Stimulated activated memory B cell treated with anti-CD40 and anti-IgM and Interleukin-4, amounts not matched to agents 10 μg/mL and 1 μg/mL and 100 μg/mL, for 72 hours (primary cell): ENCODE results near the gene KIR2DL3.
"Not testable (repeated sequence)": the region's sequence is repeated elsewhere in the genome, so short reads cannot be mapped to it uniquely, and the experiment has no call there.

Experiments
- ATAC-seq: fragments of 150-1000 bp; cut with Tn5 transposase; 2 replicates; pipeline ENCODE4 v1.10.0; 2021
- H3K27ac Mint-ChIP-seq: one replicate; pipeline ENCODE4 v1.8.0; 2022; ENCODE audit warnings: mild to moderate bottlenecking, mixed read lengths
- H3K27me3 Mint-ChIP-seq: one replicate; pipeline ENCODE4 v1.8.0; 2022; ENCODE audit warnings: mixed read lengths
- H3K36me3 Mint-ChIP-seq: one replicate; pipeline ENCODE4 v1.8.0; 2022; ENCODE audit warnings: mixed read lengths
- H3K4me1 Mint-ChIP-seq: one replicate; pipeline ENCODE4 v1.8.0; 2022; ENCODE audit warnings: mixed read lengths
- H3K4me3 Mint-ChIP-seq: one replicate; pipeline ENCODE4 v1.8.0; 2022; ENCODE audit warnings: mild to moderate bottlenecking, moderate library complexity, mixed read lengths
- H3K9me3 Mint-ChIP-seq: one replicate; pipeline ENCODE4 v1.8.0; 2022; ENCODE audit warnings: mixed read lengths

KIR2DL3 gene

GRCh38 chr19:54738306-54738705, at the start of gene KIR2DL3:
TSS of gene KIR2DL3 (plus strand) at chr19:54738513. CDS start at chr19:54738546, 33 bp downstream.
- not testable (repeated sequence) for ATAC-seq, H3K36me3 Mint-ChIP-seq, H3K27ac Mint-ChIP-seq, H3K4me3 Mint-ChIP-seq, H3K4me1 Mint-ChIP-seq, H3K9me3 Mint-ChIP-seq
- peaks cover 31% of the 10 kb centered on the region for H3K27me3 Mint-ChIP-seq

- Mint-ChIP-seq H3K27me3 (peaks cover 67% of the 10 kb centered on the region), H3K4me1 (no peaks in the 10 kb centered on the region), H3K9me3 (peaks cover 3% of the 10 kb centered on the region)
Observed at GRCh38 chr19:54691582-54692297, 46.6 kb upstream of the KIR2DL3 start.

GRCh38 chr19:54692298-54692615, 46.1 kb upstream of the KIR2DL3 start:
- no peak for ATAC-seq
- Mint-ChIP-seq H3K4me3 (no peak overlapping the region), H3K27me3 (peaks cover 63% of the 10 kb centered on the region), H3K36me3 (no peaks in the 10 kb centered on the region), H3K4me1 (no peaks in the 10 kb centered on the region), H3K9me3 (peaks cover 3% of the 10 kb centered on the region), H3K27ac (no peak overlapping the region)

More at GRCh38 chr19:54691582-54692297, 46.6 kb upstream of the KIR2DL3 start:
- ATAC-seq, result no peak
- no peaks in the 10 kb centered on the region for H3K36me3 Mint-ChIP-seq
- no peak overlapping the region for H3K4me3 Mint-ChIP-seq
- H3K27ac Mint-ChIP-seq, result no peak overlapping the region

GRCh38 chr19:54694648-54695047, 43.7 kb upstream of the KIR2DL3 start:
- Mint-ChIP-seq H3K27ac (no peak overlapping the region), H3K36me3 (no peaks in the 10 kb centered on the region), H3K9me3 (peaks cover 3% of the 10 kb centered on the region), H3K27me3 (peaks cover 72% of the 10 kb centered on the region), H3K4me1 (no peaks in the 10 kb centered on the region), H3K4me3 (no peak overlapping the region)
- ATAC-seq, result no peak

GRCh38 chr19:54696117-54696548, 42.2 kb upstream of the KIR2DL3 start:
- Mint-ChIP-seq H3K27me3 (peaks cover 75% of the 10 kb centered on the region), H3K9me3 (peaks cover 3% of the 10 kb centered on the region), H3K36me3 (no peaks in the 10 kb centered on the region), H3K4me3 (no peak overlapping the region), H3K4me1 (no peaks in the 10 kb centered on the region), H3K27ac (no peak overlapping the region)
- ATAC-seq, result no peak

- Mint-ChIP-seq H3K4me3 (no peak overlapping the region), H3K4me1 (no peaks in the 10 kb centered on the region), H3K27me3 (peaks cover 75% of the 10 kb centered on the region), H3K9me3 (peaks cover 3% of the 10 kb centered on the region), H3K36me3 (no peaks in the 10 kb centered on the region), H3K27ac (no peak overlapping the region)
- ATAC-seq, result no peak
Observed at GRCh38 chr19:54696766-54697165, 41.5 kb upstream of the KIR2DL3 start.

GRCh38 chr19:54697716-54698115, 40.6 kb upstream of the KIR2DL3 start:
- not testable (repeated sequence) for H3K36me3 Mint-ChIP-seq, H3K9me3 Mint-ChIP-seq, H3K4me3 Mint-ChIP-seq, H3K4me1 Mint-ChIP-seq, ATAC-seq, H3K27ac Mint-ChIP-seq
- H3K27me3 Mint-ChIP-seq, result peaks cover 68% of the 10 kb centered on the region

GRCh38 chr19:54704928-54705327, 33.4 kb upstream of the KIR2DL3 start:
- no peaks in the 10 kb centered on the region for H3K36me3 Mint-ChIP-seq
- no peaks in the 10 kb centered on the region for H3K9me3 Mint-ChIP-seq
- no peak overlapping the region for H3K27ac Mint-ChIP-seq
- no peak for ATAC-seq
- no peak overlapping the region for H3K4me3 Mint-ChIP-seq
- peaks cover 42% of the 10 kb centered on the region for H3K27me3 Mint-ChIP-seq
- H3K4me1 Mint-ChIP-seq, result no peaks in the 10 kb centered on the region

- H3K27ac Mint-ChIP-seq, result no peak overlapping the region
- H3K4me1 Mint-ChIP-seq, result peaks cover 9% of the 10 kb centered on the region
- ATAC-seq, result no peak
- H3K36me3 Mint-ChIP-seq, result no peaks in the 10 kb centered on the region
- H3K9me3 Mint-ChIP-seq, result no peaks in the 10 kb centered on the region
- no peak overlapping the region for H3K4me3 Mint-ChIP-seq
- peaks cover 29% of the 10 kb centered on the region for H3K27me3 Mint-ChIP-seq
Observed at GRCh38 chr19:54707962-54708361, 30.4 kb upstream of the KIR2DL3 start.

- H3K9me3 Mint-ChIP-seq, result no peaks in the 10 kb centered on the region
- peaks cover 37% of the 10 kb centered on the region for H3K27me3 Mint-ChIP-seq
- no peak for ATAC-seq
- no peak overlapping the region for H3K4me3 Mint-ChIP-seq
- no peaks in the 10 kb centered on the region for H3K36me3 Mint-ChIP-seq
- no peak overlapping the region for H3K27ac Mint-ChIP-seq
- H3K4me1 Mint-ChIP-seq, result peaks cover 9% of the 10 kb centered on the region
Observed at GRCh38 chr19:54708781-54709180, 29.5 kb upstream of the KIR2DL3 start.

GRCh38 chr19:54709212-54709948, 28.9 kb upstream of the KIR2DL3 start:
- Mint-ChIP-seq H3K4me3 (no peak overlapping the region), H3K9me3 (no peaks in the 10 kb centered on the region)
- ATAC-seq, result no peak

GRCh38 chr19:54709956-54710355, 28.4 kb upstream of the KIR2DL3 start:
- H3K9me3 Mint-ChIP-seq, H3K27ac Mint-ChIP-seq, H3K4me3 Mint-ChIP-seq, ATAC-seq, H3K36me3 Mint-ChIP-seq, H3K4me1 Mint-ChIP-seq: not testable (repeated sequence)
- peaks cover 37% of the 10 kb centered on the region for H3K27me3 Mint-ChIP-seq

More at GRCh38 chr19:54709212-54709948, 28.9 kb upstream of the KIR2DL3 start:
- H3K36me3 Mint-ChIP-seq, result no peaks in the 10 kb centered on the region
- peaks cover 9% of the 10 kb centered on the region for H3K4me1 Mint-ChIP-seq
- no peak overlapping the region for H3K27ac Mint-ChIP-seq
- H3K27me3 Mint-ChIP-seq, result peaks cover 37% of the 10 kb centered on the region

GRCh38 chr19:54724142-54724541, 14.2 kb upstream of the KIR2DL3 start, which contains the start of gene KIR3DL3:
TSS of gene KIR3DL3 (plus strand) at chr19:54724442. CDS start at chr19:54724497, 55 bp downstream.
- no peak for ATAC-seq

GRCh38 chr19:54724644-54725043, 13.7 kb upstream of the KIR2DL3 start:
- H3K27me3 Mint-ChIP-seq, result peaks cover 50% of the 10 kb centered on the region
- no peaks in the 10 kb centered on the region for H3K4me1 Mint-ChIP-seq
- no peak for ATAC-seq
- H3K27ac Mint-ChIP-seq, result no peak overlapping the region
- H3K36me3 Mint-ChIP-seq, result no peaks in the 10 kb centered on the region
- no peak overlapping the region for H3K4me3 Mint-ChIP-seq
- peaks cover 28% of the 10 kb centered on the region for H3K9me3 Mint-ChIP-seq

More at GRCh38 chr19:54724142-54724541, 14.2 kb upstream of the KIR2DL3 start, which contains the start of gene KIR3DL3:
- no peak within 1 kb of the TSS for H3K4me3 Mint-ChIP-seq
- H3K36me3 Mint-ChIP-seq, result no peaks in the 10 kb centered on the region
- H3K27ac Mint-ChIP-seq, result no peak within 1 kb of the TSS
- no peaks in the 10 kb centered on the region for H3K4me1 Mint-ChIP-seq
- H3K9me3 Mint-ChIP-seq, result peaks cover 31% of the 10 kb centered on the region
- peaks cover 46% of the 10 kb centered on the region for H3K27me3 Mint-ChIP-seq

GRCh38 chr19:54725321-54725720, 13.0 kb upstream of the KIR2DL3 start:
- no peak for ATAC-seq
- H3K4me1 Mint-ChIP-seq, result no peaks in the 10 kb centered on the region
- H3K36me3 Mint-ChIP-seq, result no peaks in the 10 kb centered on the region
- H3K27ac Mint-ChIP-seq, result no peak overlapping the region
- H3K27me3 Mint-ChIP-seq, result peaks cover 50% of the 10 kb centered on the region
- peaks cover 28% of the 10 kb centered on the region for H3K9me3 Mint-ChIP-seq
- no peak overlapping the region for H3K4me3 Mint-ChIP-seq

- H3K36me3 Mint-ChIP-seq, result no peaks in the 10 kb centered on the region
- no peaks in the 10 kb centered on the region for H3K4me1 Mint-ChIP-seq
- H3K27me3 Mint-ChIP-seq, result peaks cover 57% of the 10 kb centered on the region
- ATAC-seq, result peak; percentile 8
- H3K4me3 Mint-ChIP-seq, result no peak overlapping the region
- H3K27ac Mint-ChIP-seq, result no peak overlapping the region
- H3K9me3 Mint-ChIP-seq, result peaks cover 30% of the 10 kb centered on the region
Observed at GRCh38 chr19:54727562-54727961, 10.8 kb upstream of the KIR2DL3 start.
